Transverse colon (tissue), 4 donors: ENCODE results near the gene ZNF622. TPM values are rescaled to one million over a fixed set of nuclear protein-coding genes. Genes with fewer than 3 reads are reported as not detected.

ENCODE experiments used
- DNase-seq: peaks from one replicate; pipeline ENCODE4 v3.0.0-alpha.2; 2019
- H3K27ac ChIP-seq, 4 donors: fragments of 200-600 bp; sonication (generic); 2 replicates each; pipeline ENCODE4 v1.5.1; 2016 to 2018; ENCODE audit warnings: inconsistent platforms in 4 of 4
- H3K27me3 ChIP-seq: fragments of 200-600 bp; sonication (generic); 2 replicates; pipeline ENCODE4 v1.5.1; 2017; ENCODE audit warnings: inconsistent platforms
- H3K36me3 ChIP-seq, 4 donors: fragments of 200-600 bp; sonication (generic); 2 replicates each; pipeline ENCODE4 v1.5.1; 2017 to 2019; ENCODE audit warnings: inconsistent platforms in 4 of 4
- H3K4me1 ChIP-seq, 4 donors: fragments of 200-600 bp; sonication (generic); 2 replicates each; pipeline ENCODE4 v1.5.1; 2017 to 2020; ENCODE audit warnings: inconsistent platforms in 4 of 4
- H3K4me3 ChIP-seq, 4 donors: fragments of 200-600 bp; sonication (generic); 1 replicate in 1 of 4; 2 replicates in 3 of 4; pipeline versions ENCODE4 v1.5.1 to v1.6.1; 2017 to 2019; ENCODE audit warnings: inconsistent platforms in 4 of 4
- H3K9me3 ChIP-seq, 2 donors: fragments of 200-600 bp; sonication (generic); 2 replicates each; pipeline ENCODE4 v1.5.1; 2017 to 2019; ENCODE audit warnings: inconsistent platforms in 2 of 2
- CTCF ChIP-seq, 5 experiments: fragments of 200-600 bp in 3 of 5; fragments of 450-650 bp in 2 of 5; sonication (generic) in 3 of 5; IDR thresholded peaks; 1 replicate in 2 of 5; 2 replicates in 3 of 5; pipeline ENCODE4 v1.5.1; 2016 to 2017; ENCODE audit warnings: antibody characterized with exemption in 5 of 5, inconsistent platforms in 3 of 5, mild to moderate bottlenecking in 2 of 5, moderate library complexity in 1 of 5
- EP300 ChIP-seq: sonication (generic); formaldehyde crosslinking; IDR thresholded peaks from one replicate; pipeline ENCODE4 v1.6.1; 2017; ENCODE audit warnings: antibody characterized with exemption, low read depth
- POLR2A ChIP-seq: fragments of 450-650 bp; IDR thresholded peaks from one replicate; pipeline ENCODE4 v1.6.1; 2016; ENCODE audit warnings: antibody characterized with exemption, mild to moderate bottlenecking, moderate library complexity
- POLR2AphosphoS5 ChIP-seq, 3 donors: sonication (generic); formaldehyde crosslinking; IDR thresholded peaks; one replicate each; pipeline ENCODE4 v1.6.1; 2016; ENCODE audit warnings: antibody characterized with exemption in 3 of 3
- WGBS, 2 donors: methylation state at CpG; one replicate each; pipeline ENCODE4 v1.1.5; 2018; ENCODE audit warnings: low coverage in 1 of 2; 5-methylcytosine and 5-hydroxymethylcytosine counted together
- in situ Hi-C, 4 donors: fragments of 200-750 bp; cut with MboI; loops; one replicate each; pipeline versions ENCODE4 v1.15.0 to v1.15.1; 2017; ENCODE audit warnings: low sequenced_read_pairs in 3 of 4, low pct_ligation_motif_present in 1 of 4, low pct_unique_long_range_greater_than_20kb in 1 of 4
- intact Hi-C: fragments of 100-400 bp; cut with DNase I; formaldehyde crosslinking; loops from one replicate; pipeline ENCODE4 v1.15.1; 2023; ENCODE audit warnings: low total_unique reads
- total RNA-seq, 4 donors: library from RNA; depleted of rRNA; stranded (reverse); fragments of >200 nt; gene quantifications; one replicate each; pipeline ENCODE4 v1.1.0, GENCODE V29; 2016

ZNF622 gene
- total RNA-seq, 4 donors from 2014 or later: 21.3 to 137 (median 48.2) TPM

- no peak for DNase-seq
- Histone ChIP-seq H3K4me1 (peaks cover 5 to 65% (median 24%) of the 10 kb centered on the region in 4 donors), H3K36me3 (no peaks in the 10 kb centered on the region), H3K27me3 (no peaks in the 10 kb centered on the region), H3K4me3 (no peak overlapping the region), H3K27ac (no peak overlapping the region), H3K9me3 (peaks cover 3 to 4% of the 10 kb centered on the region in 2 donors)
- 81 to 89% methylated on average over 5 to 8 of the region's 8 CpGs for WGBS, 2 donors
- in situ Hi-C loops: loop anchor here in 3 of 4 donors (10.0 to 25.0 kb wide), 3 partner anchors 54 to 696 kb away; no protein-coding TSS in a partner anchor
- TF ChIP-seq POLR2A: no peak
- TF ChIP-seq EP300: no peak
- no peak for TF ChIP-seq POLR2AphosphoS5 (IDR thresholded peaks at IDR 0.05)
- no peak for TF ChIP-seq CTCF (IDR thresholded peaks at IDR 0.05)
- intact Hi-C loops: no loop called here
These were observed 25.3 kb upstream of the ZNF622 start for GRCh38 chr5:16490911-16491310.

- in situ Hi-C loops: loop anchor here in 3 of 4 donors (10.0 to 25.0 kb wide), 3 partner anchors 173 to 698 kb away; no protein-coding TSS in a partner anchor
- no peaks in the 10 kb centered on the region for H3K27me3 ChIP-seq
- no peak for DNase-seq
- H3K27ac ChIP-seq: no peak overlapping the region
- H3K4me3 ChIP-seq: no peak overlapping the region
- no peaks in the 10 kb centered on the region for H3K9me3 ChIP-seq
- intact Hi-C loops: no loop called here
- WGBS, 2 donors: 31 to 34% methylated on average over 1 of the region's 1 CpG
- H3K4me1 ChIP-seq: peaks cover 5 to 80% (median 29%) of the 10 kb centered on the region in 4 donors
- no peak for TF ChIP-seq POLR2A
- TF ChIP-seq POLR2AphosphoS5 (IDR thresholded peaks at IDR 0.05): peak in 1 of 3 donors; percentile 11
- peak; percentile 50 to 73 (median 57) for TF ChIP-seq CTCF (IDR thresholded peaks at IDR 0.05)
- TF ChIP-seq EP300: no peak
- H3K36me3 ChIP-seq: no peaks in the 10 kb centered on the region
These were observed 23.8 kb upstream of the ZNF622 start for GRCh38 chr5:16489322-16489791.

GRCh38 chr5:16487456-16487855 lies 21.9 kb upstream of the ZNF622 start:
- no peaks in the 10 kb centered on the region for H3K27me3 ChIP-seq
- in situ Hi-C loops: loop anchor here in 3 of 4 donors (10.0 to 25.0 kb wide), 3 partner anchors 175 to 700 kb away; no protein-coding TSS in a partner anchor
- H3K27ac ChIP-seq: peak overlapping the region; percentile 9 to 64 (median 46)
- no peak for DNase-seq
- intact Hi-C loops: no loop called here
- no peaks in the 10 kb centered on the region for H3K36me3 ChIP-seq
- TF ChIP-seq CTCF (IDR thresholded peaks at IDR 0.05) (no peak), POLR2AphosphoS5 (IDR thresholded peaks at IDR 0.05) (no peak), POLR2A (no peak), EP300 (no peak)
- no peaks in the 10 kb centered on the region for H3K9me3 ChIP-seq
- H3K4me3 ChIP-seq: no peak overlapping the region
- 20 to 74% methylated on average over 1 to 2 of the region's 2 CpGs for WGBS, 2 donors
- H3K4me1 ChIP-seq: peaks cover 0 to 82% (median 30%) of the 10 kb centered on the region in 4 donors

- no peak for DNase-seq
- intact Hi-C loops (no loop called here), in situ Hi-C loops (loop anchor here in 3 of 4 donors (10.0 to 25.0 kb wide), 3 partner anchors 176 to 701 kb away; no protein-coding TSS in a partner anchor)
- Histone ChIP-seq H3K9me3 (no peaks in the 10 kb centered on the region), H3K4me3 (no peak overlapping the region), H3K4me1 (peaks cover 0 to 76% (median 29%) of the 10 kb centered on the region in 4 donors), H3K27ac (peak overlapping the region; percentile 9 to 64 (median 46)), H3K36me3 (no peaks in the 10 kb centered on the region), H3K27me3 (no peaks in the 10 kb centered on the region)
- WGBS, 2 donors: 49% methylated on average over 4 of the region's 4 CpGs; no CpG with 5 or more reads in 1 of the 2 donors
- TF ChIP-seq POLR2A: no peak
These were observed 21.1 kb upstream of the ZNF622 start for GRCh38 chr5:16486711-16487111.

GRCh38 chr5:16485656-16486055 lies 20.1 kb upstream of the ZNF622 start:
- no peaks in the 10 kb centered on the region for H3K9me3 ChIP-seq
- in situ Hi-C loops (loop anchor here in 3 of 4 donors (10.0 to 25.0 kb wide), 3 partner anchors 177 to 702 kb away; no protein-coding TSS in a partner anchor), intact Hi-C loops (no loop called here)
- DNase-seq: no peak
- peaks cover 0 to 74% (median 29%) of the 10 kb centered on the region in 4 donors for H3K4me1 ChIP-seq
- TF ChIP-seq EP300: no peak
- TF ChIP-seq POLR2AphosphoS5 (IDR thresholded peaks at IDR 0.05): no peak
- TF ChIP-seq CTCF (IDR thresholded peaks at IDR 0.05): no peak
- TF ChIP-seq POLR2A: no peak
- H3K27ac ChIP-seq: no peak overlapping the region
- H3K4me3 ChIP-seq: no peak overlapping the region
- no peaks in the 10 kb centered on the region for H3K36me3 ChIP-seq
- no peaks in the 10 kb centered on the region for H3K27me3 ChIP-seq
